Activated B cell treated with CpG ODN at 0.5 μM for 24 hours (primary cell): ENCODE measurements around the gene DTD1. TPM values are rescaled to one million over a fixed set of nuclear protein-coding genes. Genes with fewer than 3 reads are reported as not detected.

ENCODE experiments used
- ATAC-seq: fragments of 200-7000 bp; cut with Tn5 transposase; one replicate; pipeline ENCODE4 v1.10.0; 2021; ENCODE audit warnings: low read depth, mild to moderate bottlenecking, moderate library complexity
- CTCF ChIA-PET: fragments of 350-600 bp; sonication (Branson Sonifier 250); formaldehyde crosslinking; loops from one replicate; lab custom pipeline; 2021; ENCODE audit warnings: antibody characterized with exemption; lab: Charles Lee
- POLR2A ChIA-PET: fragments of 350-600 bp; sonication (Branson Sonifier 250); formaldehyde crosslinking; loops from one replicate; lab custom pipeline; 2021; ENCODE audit warnings: antibody characterized with exemption; lab: Charles Lee
- DNase-seq: peaks from one replicate; pipeline ENCODE4 v3.0.0; 2022
- H3K27ac Mint-ChIP-seq: one replicate; pipeline ENCODE4 v1.8.0; 2020; ENCODE audit warnings: mixed read lengths
- H3K27me3 Mint-ChIP-seq: one replicate; pipeline ENCODE4 v1.8.0; 2021; ENCODE audit warnings: mixed read lengths
- H3K36me3 Mint-ChIP-seq: one replicate; pipeline ENCODE4 v1.8.0; 2021; ENCODE audit warnings: low read depth, mixed read lengths
- H3K4me1 Mint-ChIP-seq: one replicate; pipeline ENCODE4 v1.8.0; 2021; ENCODE audit warnings: mixed read lengths
- H3K4me3 Mint-ChIP-seq: one replicate; pipeline ENCODE4 v1.8.0; 2020; ENCODE audit warnings: mild to moderate bottlenecking, mixed read lengths
- H3K9me3 Mint-ChIP-seq: one replicate; pipeline ENCODE4 v1.8.0; 2020; ENCODE audit warnings: mixed read lengths
- CTCF ChIP-seq: fragments of 200-600 bp; IDR thresholded peaks from one replicate; pipeline ENCODE4 v1.8.0; 2022; ENCODE audit warnings: antibody characterized with exemption, mild to moderate bottlenecking
- intact Hi-C: fragments of 100-400 bp; cut with micrococcal nuclease; formaldehyde crosslinking; loops from one replicate; pipeline ENCODE4 v1.15.1; 2024
- total RNA-seq: library from RNA; stranded (reverse); gene quantifications from 2 replicates; pipeline ENCODE4 v1.2.3, GENCODE V29; 2022

DTD1 gene
- total RNA-seq, 1 donor from 2014 or later, result 27.5 TPM

GRCh38 chr20:18645196-18645745, 57.4 kb downstream of the DTD1 start:
- Mint-ChIP-seq H3K9me3 (no peaks in the 10 kb centered on the region), H3K4me1 (peaks cover 4% of the 10 kb centered on the region), H3K27ac (no peak overlapping the region), H3K36me3 (peaks cover 6% of the 10 kb centered on the region), H3K4me3 (no peak overlapping the region), H3K27me3 (no peaks in the 10 kb centered on the region)
- intact Hi-C loops, result no loop called here
- DNase-seq (no peak), ATAC-seq (no peak)
- POLR2A ChIA-PET, result no interaction called here
- no peak for TF ChIP-seq CTCF
- CTCF ChIA-PET, result no interaction called here

GRCh38 chr20:18645851-18646250, 58.0 kb downstream of the DTD1 start:
- CTCF ChIA-PET, result no interaction called here
- Mint-ChIP-seq H3K4me1 (peaks cover 4% of the 10 kb centered on the region), H3K4me3 (no peak overlapping the region), H3K27ac (no peak overlapping the region), H3K36me3 (peaks cover 5% of the 10 kb centered on the region), H3K27me3 (no peaks in the 10 kb centered on the region), H3K9me3 (no peaks in the 10 kb centered on the region)
- POLR2A ChIA-PET, result no interaction called here
- ATAC-seq (no peak), DNase-seq (no peak)
- intact Hi-C loops, result no loop called here
- TF ChIP-seq CTCF, result no peak

- no peak for ATAC-seq
Observed at GRCh38 chr20:18647777-18648176, 59.9 kb downstream of the DTD1 start.

GRCh38 chr20:18650224-18650623, 62.4 kb downstream of the DTD1 start:
- no peaks in the 10 kb centered on the region for H3K27me3 Mint-ChIP-seq
- H3K27ac Mint-ChIP-seq, result no peak overlapping the region
- ChIA-PET POLR2A (no interaction called here), CTCF (no interaction called here)
- ATAC-seq (no peak), DNase-seq (no peak)
- H3K36me3 Mint-ChIP-seq, result peaks cover 3% of the 10 kb centered on the region
- intact Hi-C loops, result no loop called here
- TF ChIP-seq CTCF, result no peak
- H3K4me1 Mint-ChIP-seq, result peaks cover under 1% of the 10 kb centered on the region
- no peaks in the 10 kb centered on the region for H3K9me3 Mint-ChIP-seq
- no peak overlapping the region for H3K4me3 Mint-ChIP-seq

More at GRCh38 chr20:18647777-18648176, 59.9 kb downstream of the DTD1 start:
- TF ChIP-seq CTCF, result no peak
- intact Hi-C loops, result no loop called here
- Mint-ChIP-seq H3K4me1 (peaks cover 4% of the 10 kb centered on the region), H3K4me3 (no peak overlapping the region), H3K27ac (no peak overlapping the region), H3K36me3 (peaks cover 3% of the 10 kb centered on the region), H3K9me3 (no peaks in the 10 kb centered on the region), H3K27me3 (no peaks in the 10 kb centered on the region)
- ChIA-PET POLR2A (no interaction called here), CTCF (no interaction called here)
- DNase-seq, result no peak

- no peak for ATAC-seq
- no peak for TF ChIP-seq CTCF
- DNase-seq, result no peak
- intact Hi-C loops, result no loop called here
- peaks cover 7% of the 10 kb centered on the region for H3K36me3 Mint-ChIP-seq
- POLR2A ChIA-PET, result no interaction called here
- H3K27me3 Mint-ChIP-seq, result no peaks in the 10 kb centered on the region
- peaks cover 15% of the 10 kb centered on the region for H3K4me1 Mint-ChIP-seq
- CTCF ChIA-PET, result no interaction called here
- no peak overlapping the region for H3K4me3 Mint-ChIP-seq
- H3K27ac Mint-ChIP-seq, result no peak overlapping the region
- H3K9me3 Mint-ChIP-seq, result no peaks in the 10 kb centered on the region
Observed at GRCh38 chr20:18653736-18654447, 66.0 kb downstream of the DTD1 start.
